ENCODE measurements around the gene FAM111B.

GRCh38 chr11:59171508-59172322, 64.7 kb downstream of the FAM111B start, which contains the start of gene DTX4:
- TF ChIP-seq YY1 (IDR thresholded peaks at IDR 0.05; ENCODE audit: insufficient read depth, insufficient read length) = no peak
- no peak for TF ChIP-seq ZNF274 (IDR thresholded peaks at IDR 0.05; ENCODE audit: low read depth, low read length)
